Measurements from ENCODE around the gene UBR7. TPM values are rescaled to one million over a fixed set of nuclear protein-coding genes. Genes with fewer than 3 reads are reported as not detected.
A peak's percentile ranks its signal among the peaks of the same experiment; 100 is the strongest.
"Not testable (repeated sequence)": the region's sequence is repeated elsewhere in the genome, so short reads cannot be mapped to it uniquely, and the experiment has no call there.

Gene UBR7
- total RNA-seq, 1 donor from 2014 or later: 33.8 TPM

DNA sequence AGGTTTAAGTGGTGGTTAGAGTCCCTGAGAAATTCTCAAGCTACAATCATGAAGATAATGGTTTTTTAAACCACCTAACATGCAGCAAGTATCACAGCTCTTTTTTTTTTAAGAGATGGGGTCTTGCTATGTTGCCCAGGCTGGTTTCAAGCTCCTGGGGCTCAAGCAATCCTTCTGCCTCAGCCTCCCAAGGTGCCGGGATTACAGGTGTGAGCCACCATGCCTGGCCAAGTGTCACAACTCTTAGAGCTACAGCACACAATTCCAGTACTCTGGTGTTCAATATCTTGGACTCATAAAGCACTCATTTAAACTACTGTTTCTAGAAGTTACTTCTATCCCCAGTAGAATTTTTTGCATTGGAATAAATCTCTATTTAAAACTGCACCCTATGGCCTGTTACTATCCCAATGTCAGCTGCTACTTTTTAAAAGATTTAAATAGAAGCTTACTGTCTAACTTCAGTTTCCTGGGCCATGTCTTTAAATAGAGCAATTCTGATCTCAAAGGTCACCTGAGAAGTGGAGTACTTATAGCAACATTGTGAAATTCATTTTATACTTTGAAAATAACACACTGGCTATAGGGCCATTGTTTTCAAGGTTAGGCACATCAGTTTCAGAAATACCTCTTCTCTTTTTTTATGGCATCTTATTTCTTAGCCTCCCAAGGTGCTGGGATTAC, 11.6 kb upstream of the UBR7 start:
- DNase-seq: no peak

DNA sequence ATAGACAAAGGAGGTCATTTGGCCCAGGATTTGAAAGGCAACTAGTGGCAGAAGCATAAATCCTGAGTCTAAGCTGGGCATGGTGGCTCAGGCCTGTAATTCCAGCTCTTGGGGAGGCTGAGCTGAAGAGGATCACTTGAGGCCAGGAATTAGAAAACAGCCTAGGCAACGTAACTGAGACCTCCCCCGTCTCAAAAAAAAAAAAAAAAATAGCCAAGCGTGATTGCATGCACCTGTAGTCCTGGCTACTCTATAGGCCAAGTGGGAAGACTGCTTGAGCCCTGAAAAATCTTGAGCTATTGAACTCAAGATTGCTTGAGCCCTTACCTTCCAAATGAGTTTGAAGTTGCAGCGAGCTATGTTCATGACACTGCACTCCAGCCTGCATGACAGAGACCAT, 8.0 kb upstream of the UBR7 start:
- DNase-seq: no peak

DNA sequence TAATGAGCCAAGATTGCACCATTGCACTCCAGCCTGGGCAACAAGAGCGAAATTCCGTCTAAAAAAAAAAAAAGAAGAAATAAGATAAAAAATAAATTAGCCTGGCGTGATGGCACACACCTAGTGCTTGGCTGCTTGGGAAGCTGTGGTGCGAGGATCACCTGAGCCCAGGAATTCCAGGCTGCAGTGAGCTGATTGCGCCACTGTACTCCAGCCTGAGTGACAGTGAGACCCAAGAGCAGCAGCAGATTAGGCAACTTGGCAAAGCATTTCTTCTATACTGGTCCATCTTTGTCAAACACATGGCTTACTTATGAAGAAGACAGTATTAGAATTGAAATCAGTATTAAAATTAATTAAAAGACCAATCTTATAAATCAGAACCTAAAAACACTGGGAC, 6.5 kb upstream of the UBR7 start:
- no peak for DNase-seq

GRCh38 chr14:93201155-93201704, 5.8 kb upstream of the UBR7 start:
- no peak for DNase-seq

- peak; percentile 14 for DNase-seq
These were observed 632 bp downstream of the UBR7 start for GRCh38 chr14:93207468-93208308.

GRCh38 chr14:93212432-93212831, 5.4 kb downstream of the UBR7 start:
- no peak for DNase-seq

GRCh38 chr14:93214598-93214997, 7.5 kb downstream of the UBR7 start:
- no peak for DNase-seq

DNA sequence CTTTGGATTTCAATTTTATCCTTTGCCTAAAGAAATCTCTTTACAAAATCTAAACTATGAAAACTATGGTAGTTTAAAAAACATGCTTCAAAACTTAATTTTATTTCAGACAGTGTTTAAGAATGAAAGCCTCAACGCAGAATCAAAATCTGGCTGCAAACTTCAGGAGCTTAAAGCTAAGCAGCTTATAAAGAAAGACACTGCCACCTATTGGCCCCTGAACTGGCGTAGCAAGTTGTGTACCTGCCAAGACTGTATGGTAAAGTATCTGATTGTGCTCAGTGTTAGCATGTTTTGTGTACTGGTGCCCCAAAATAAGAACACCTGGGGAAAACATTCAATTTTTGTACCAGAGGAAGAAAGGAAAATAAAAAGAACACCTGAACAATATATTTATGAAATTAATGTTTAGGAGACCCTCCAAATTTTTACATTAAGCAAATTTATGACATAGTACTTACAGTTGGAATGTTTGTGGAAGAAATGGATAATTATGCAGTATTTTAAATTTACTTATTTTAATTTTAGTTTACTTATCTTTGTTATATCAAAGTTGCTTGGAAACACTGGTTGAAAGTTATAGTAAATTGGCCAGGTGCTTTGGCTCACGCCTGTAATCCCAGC, 12.2 kb downstream of the UBR7 start:
- DNase-seq: no peak

GRCh38 chr14:93220509-93220908, 13.5 kb downstream of the UBR7 start:
- peak; percentile 3 for DNase-seq

DNA sequence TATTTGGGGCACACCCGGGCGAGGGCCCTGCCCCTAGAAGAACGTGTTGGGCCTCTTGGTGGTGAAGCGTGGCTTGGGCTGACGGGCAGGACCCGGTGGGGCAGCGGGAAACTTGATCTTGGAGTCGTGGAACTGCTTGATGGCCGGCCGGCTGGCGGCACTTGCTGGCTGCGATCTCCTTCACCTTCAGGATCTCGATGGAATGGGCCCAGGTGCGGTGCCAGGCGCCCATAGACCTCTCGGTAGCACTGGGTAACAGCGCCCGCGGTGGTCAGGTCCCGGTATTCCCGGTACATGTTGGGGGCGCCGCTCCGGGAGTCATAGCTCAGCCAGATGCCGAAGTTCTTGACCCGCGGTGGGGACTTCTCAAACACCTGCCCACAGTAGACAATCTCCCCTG, 16.5 kb downstream of the UBR7 start:
- DNase-seq: no peak

DNA sequence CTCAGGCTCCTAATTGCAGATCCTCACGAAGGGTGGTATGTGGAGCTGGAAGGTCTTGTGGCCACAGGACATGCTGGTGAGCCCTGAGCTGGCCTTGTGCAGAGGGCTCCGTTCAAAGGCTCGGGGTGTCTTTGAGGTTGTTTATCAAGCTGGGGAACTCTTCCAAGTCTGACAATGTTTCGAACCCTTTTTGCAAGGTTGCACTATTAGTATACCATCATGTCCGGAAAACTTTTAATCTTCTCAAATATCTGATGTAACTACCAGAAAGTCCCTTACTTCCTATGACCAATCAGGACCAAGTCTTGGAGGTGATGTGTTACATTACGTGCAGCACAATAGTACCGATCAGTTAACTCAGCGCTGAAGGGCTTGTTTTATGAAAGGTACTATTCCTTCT, 21.5 kb downstream of the UBR7 start:
- no peak for DNase-seq

DNA sequence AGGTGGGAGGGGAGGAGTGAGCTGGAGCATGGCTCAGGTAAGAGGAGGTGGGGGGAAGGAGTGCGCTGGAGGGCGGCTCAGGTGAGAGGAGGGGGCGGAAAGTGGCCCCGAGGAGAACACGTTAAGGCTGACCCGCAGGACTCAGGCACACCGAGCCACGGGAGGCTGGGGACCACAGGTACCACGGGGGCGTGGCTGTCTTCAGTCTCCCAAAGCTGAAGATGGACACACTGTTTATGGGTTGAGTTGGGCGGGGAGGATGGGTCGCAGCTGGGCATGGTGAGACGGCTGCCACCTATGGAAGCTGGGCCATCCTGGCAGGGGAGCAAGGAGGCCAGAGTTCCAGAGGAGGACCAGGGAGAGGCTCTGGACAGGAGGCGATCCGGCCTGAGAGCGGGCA, 23.5 kb downstream of the UBR7 start:
- DNase-seq: no peak

DNA sequence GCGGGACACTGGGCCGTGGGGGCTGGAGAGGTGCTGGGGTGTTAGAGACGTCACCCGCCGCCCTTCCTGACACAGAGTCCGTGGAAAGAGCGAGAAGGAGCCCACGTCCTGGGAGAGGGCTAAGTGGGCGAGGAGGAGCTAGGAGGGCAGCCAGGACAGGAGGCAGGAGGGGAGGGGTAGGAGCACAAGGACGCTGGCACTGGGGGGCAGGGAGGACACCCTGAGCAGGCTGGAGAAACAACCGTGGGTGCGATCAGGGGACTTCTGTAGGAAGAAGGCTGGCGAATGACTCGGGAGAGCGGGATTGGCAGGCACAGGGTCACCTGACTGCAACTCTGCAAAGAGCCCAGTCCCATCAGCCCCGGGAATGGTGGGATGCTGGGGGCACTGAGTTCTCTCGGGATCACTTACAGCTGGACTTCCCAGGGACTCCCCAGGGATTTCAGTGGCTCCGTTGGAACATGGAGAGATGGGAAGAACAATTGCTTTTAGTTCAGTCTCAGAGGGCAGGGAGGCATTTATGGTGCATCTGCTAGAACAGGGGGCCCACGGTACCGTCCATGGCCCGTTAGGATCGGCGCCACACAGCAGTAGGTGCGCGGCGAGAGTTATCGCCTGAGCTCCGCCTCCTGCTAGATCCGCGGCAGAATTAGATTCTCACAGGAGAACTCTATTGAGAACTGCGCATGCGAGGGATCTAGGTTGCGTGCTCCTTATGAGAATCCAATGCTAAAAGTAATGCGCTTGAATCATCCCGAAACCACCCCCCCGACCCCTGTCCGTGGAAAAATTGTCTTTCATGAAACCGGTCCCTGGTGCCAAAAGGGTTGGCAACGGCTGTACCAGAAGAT, 24.3 kb downstream of the UBR7 start:
- no peak for DNase-seq

DNA sequence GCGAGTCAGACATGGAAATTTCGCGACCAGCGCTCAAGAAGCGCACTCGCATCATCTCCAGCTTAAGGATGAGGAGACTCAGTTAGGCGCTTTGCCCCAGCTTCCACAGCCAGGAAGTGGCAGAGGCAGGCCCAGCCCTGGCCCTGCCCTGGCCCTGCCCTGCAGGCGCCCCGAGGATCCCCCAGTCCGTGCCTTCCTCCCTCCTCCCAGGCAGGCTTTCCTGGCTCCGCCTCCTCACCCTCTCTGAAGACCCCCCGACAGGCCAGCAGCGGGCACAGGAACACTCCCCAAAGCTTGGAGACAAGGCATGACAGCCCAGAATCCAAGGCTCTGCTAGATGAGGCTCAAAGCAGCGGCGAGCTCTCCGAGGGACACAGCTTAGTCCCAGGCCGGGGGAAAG, 25.1 kb downstream of the UBR7 start:
- DNase-seq: no peak

GRCh38 chr14:93233078-93233477, 26.0 kb downstream of the UBR7 start:
- not testable (repeated sequence) for DNase-seq

DNA sequence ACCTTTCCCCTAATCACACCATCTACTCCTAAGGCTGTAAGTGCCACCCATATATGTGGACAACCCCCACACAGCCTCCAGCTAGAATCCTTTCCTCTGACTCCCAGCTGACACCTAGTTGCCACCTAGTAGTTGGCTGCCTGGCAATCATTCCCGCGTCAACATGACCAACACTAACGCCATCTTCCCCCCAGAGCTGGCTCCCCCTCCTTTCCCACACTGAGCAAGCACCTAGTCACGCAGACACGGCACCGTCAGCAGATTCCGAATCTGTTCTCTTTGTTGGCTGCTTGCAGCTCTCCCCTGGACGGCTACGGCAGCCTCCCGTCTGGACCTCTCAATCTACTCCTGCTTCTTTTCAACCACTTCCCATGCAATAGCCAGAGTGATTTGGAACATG, 27.7 kb downstream of the UBR7 start:
- DNase-seq: no peak

DNA sequence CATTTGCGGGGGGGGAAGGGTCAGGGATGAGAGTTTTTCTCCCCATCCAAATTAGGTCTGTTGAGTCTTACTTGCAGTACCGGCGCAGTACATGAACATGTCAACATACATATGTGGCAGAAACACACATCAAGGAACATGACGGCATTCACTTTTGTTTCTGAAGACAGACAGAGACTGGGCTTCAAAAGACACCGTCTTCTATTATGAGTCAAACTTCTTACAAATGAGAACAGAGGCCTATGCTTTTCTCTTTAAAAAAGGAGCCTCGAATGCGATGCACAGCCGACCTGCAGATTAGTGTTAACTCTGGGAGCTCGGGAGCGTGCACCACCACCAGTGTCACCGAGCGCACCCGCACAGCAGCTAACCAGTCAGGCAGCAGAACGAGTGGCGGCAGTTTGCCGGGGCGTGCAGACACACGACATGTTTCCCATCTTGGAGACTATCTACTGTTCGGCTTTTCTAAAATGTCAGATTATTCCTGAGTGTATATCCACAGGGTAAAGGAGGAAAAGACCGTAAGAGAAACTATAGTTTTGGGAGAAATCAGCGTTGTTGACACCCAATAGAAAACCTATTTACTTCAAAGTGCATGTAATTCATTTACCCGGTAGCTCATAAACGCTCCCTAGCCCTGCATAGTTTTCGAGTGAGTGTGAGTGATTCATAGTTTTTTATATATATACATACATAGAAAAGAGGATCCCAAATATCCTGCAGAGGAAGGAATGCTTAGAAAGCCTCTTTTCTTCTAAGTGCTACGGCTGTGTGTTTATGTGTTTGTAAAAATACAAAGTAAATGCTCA, 33.0 kb downstream of the UBR7 start:
- no peak for DNase-seq

DNA sequence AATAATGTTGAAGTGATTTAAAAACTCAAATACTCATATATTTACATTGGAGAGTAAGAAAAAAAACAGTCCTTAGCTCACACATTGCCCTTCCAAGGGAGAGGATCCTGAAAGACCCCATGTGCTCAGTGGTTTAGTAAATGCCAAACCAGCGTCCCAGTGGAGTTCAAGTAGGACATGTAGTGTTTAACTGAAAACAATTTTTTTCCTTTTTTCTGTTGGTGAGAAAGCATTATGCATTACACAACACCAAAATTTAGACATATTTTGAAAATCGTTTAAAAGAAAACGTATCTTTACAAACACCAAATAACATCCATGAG, 33.6 kb downstream of the UBR7 start:
- no peak for DNase-seq

GRCh38 chr14:93245764-93246420, 38.8 kb downstream of the UBR7 start:
- DNase-seq: no peak

GRCh38 chr14:93246534-93246933, 39.5 kb downstream of the UBR7 start:
- no peak for DNase-seq

Data from skin of body (tissue), 2 donors.